Measurements from ENCODE around the gene CCSER1.

CCSER1 gene

GRCh38 chr4:90184560-90184959 is 57.4 kb downstream of the CCSER1 start:
- H3K4me3 ChIP-seq (ENCODE audit: control insufficient read depth, low read depth, low read length) = no peak overlapping the region
- TF ChIP-seq, protein P1, sequence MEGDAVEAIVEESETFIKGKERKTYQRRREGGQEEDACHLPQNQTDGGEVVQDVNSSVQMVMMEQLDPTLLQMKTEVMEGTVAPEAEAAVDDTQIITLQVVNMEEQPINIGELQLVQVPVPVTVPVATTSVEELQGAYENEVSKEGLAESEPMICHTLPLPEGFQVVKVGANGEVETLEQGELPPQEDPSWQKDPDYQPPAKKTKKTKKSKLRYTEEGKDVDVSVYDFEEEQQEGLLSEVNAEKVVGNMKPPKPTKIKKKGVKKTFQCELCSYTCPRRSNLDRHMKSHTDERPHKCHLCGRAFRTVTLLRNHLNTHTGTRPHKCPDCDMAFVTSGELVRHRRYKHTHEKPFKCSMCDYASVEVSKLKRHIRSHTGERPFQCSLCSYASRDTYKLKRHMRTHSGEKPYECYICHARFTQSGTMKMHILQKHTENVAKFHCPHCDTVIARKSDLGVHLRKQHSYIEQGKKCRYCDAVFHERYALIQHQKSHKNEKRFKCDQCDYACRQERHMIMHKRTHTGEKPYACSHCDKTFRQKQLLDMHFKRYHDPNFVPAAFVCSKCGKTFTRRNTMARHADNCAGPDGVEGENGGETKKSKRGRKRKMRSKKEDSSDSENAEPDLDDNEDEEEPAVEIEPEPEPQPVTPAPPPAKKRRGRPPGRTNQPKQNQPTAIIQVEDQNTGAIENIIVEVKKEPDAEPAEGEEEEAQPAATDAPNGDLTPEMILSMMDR (IDR thresholded peaks at IDR 0.05; ENCODE audit: control insufficient read depth, insufficient read depth, low read depth, low read length, missing control alignments) = no peak
- DNase-seq (ENCODE audit: low read depth) = no peak

GRCh38 chr4:90185416-90185815 is 58.2 kb downstream of the CCSER1 start:
- H3K4me3 ChIP-seq (ENCODE audit: control insufficient read depth, low read depth, low read length) = no peak overlapping the region
- no peak for DNase-seq (ENCODE audit: low read depth)
- TF ChIP-seq, protein P1 (IDR thresholded peaks at IDR 0.05; ENCODE audit: control insufficient read depth, insufficient read depth, low read depth, low read length, missing control alignments) = no peak

DNA sequence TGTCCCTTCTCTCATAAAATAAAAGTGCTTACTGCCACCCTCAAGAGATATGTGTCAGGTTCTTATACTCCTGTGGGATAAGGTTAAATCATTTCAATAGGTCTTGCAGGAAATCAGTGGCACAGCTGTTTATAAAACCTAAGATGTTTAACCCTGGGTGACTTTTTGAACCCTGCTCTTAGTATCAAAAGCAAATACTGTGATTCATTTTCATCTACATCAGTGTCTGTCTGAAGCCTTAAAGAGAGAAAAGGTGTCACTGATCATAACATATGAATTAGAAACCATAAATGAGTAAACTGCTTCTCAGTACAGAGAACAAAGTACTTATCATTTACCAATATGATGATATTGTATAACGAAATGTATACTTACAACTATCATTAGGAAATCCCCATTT is 59.0 kb downstream of the CCSER1 start:
- DNase-seq (ENCODE audit: low read depth) = no peak
- H3K4me3 ChIP-seq (ENCODE audit: control insufficient read depth, low read depth, low read length) = no peak overlapping the region
- TF ChIP-seq, protein P1 (IDR thresholded peaks at IDR 0.05; ENCODE audit: control insufficient read depth, insufficient read depth, low read depth, low read length, missing control alignments) = no peak

DNA sequence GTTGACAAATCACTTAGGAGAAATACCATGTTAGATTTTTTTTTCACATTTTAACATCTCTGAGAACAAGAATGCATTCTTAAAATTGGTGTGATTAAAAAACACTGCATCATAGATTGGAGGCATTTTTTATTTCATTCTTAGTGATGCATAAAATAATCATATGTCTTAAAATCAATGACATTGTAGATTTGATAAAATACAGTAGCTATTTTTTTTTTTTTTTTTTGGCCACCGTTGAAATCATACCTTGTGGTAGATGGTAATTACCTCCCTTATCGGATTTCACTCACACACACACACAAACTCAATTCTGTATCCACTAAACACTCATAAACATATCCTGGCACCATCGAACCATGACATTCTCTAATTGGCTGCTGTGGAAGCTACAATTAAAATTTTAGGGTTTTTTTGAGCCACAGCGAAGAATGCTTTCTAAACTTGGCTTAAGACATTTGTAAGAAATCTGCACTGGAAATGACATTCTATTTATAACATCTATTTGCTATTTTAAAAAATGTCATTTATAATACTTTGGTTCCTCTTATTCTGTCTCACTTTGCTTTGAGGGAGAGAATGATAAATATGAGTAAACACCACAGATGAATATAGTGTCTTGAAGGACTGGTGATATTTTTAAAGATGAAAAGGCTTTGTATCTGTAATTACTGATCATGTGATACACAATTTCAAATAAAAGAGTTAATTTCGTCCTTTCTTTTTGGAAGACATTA is 60.1 kb downstream of the CCSER1 start:
- DNase-seq (ENCODE audit: low read depth) = no peak
- TF ChIP-seq, protein P1 (IDR thresholded peaks at IDR 0.05; ENCODE audit: control insufficient read depth, insufficient read depth, low read depth, low read length, missing control alignments) = no peak
- H3K4me3 ChIP-seq (ENCODE audit: control insufficient read depth, low read depth, low read length) = no peak overlapping the region

- DNase-seq (ENCODE audit: low read depth) = no peak
- TF ChIP-seq, protein P1 (IDR thresholded peaks at IDR 0.05; ENCODE audit: control insufficient read depth, insufficient read depth, low read depth, low read length, missing control alignments) = no peak
- no peak overlapping the region for H3K4me3 ChIP-seq (ENCODE audit: control insufficient read depth, low read depth, low read length)
Observed at GRCh38 chr4:90189178-90189577, 62.0 kb downstream of the CCSER1 start.

DNA sequence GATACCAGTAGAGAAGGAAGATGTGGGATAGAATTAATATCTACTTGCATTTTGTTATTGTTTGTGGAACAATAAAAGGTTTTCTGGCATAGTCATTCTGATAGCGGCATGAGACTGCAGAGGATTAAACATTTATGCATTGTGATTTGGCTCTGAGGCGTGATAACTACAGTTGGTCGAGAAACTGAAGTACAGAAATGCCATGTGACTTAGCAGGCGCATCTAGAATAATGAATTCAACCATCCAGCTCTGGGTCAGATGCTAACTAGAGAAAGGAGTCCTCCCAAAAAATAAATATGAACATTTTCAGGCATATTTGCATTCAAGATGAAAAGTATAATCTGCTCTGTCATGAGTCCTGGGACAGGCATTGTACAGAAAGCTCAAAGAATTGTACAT is 62.8 kb downstream of the CCSER1 start:
- TF ChIP-seq, protein P1 (IDR thresholded peaks at IDR 0.05; ENCODE audit: control insufficient read depth, insufficient read depth, low read depth, low read length, missing control alignments) = no peak
- H3K4me3 ChIP-seq (ENCODE audit: control insufficient read depth, low read depth, low read length) = no peak overlapping the region
- no peak for DNase-seq (ENCODE audit: low read depth)
